WTC11 (cell line): ENCODE measurements around the gene SCAF4.

Experiments
- CTCF ChIP-seq: fragments of 200-600 bp; IDR thresholded peaks from 2 replicates; pipeline ENCODE4 v1.8.0; 2022; ENCODE audit warnings: antibody characterized with exemption
- E2F5 ChIP-seq: sonication (generic); formaldehyde crosslinking; IDR thresholded peaks from 2 replicates; pipeline ENCODE4 v1.8.1; 2022; ENCODE audit warnings: mild to moderate bottlenecking, moderate library complexity, missing genetic modification reagents
- IRF1 ChIP-seq: sonication (generic); formaldehyde crosslinking; IDR thresholded peaks from 2 replicates; pipeline ENCODE4 v1.8.0; 2023; ENCODE audit warnings: missing genetic modification reagents
- JUN ChIP-seq: sonication (generic); formaldehyde crosslinking; IDR thresholded peaks from 2 replicates; pipeline ENCODE4 v1.8.0; 2023; ENCODE audit warnings: mild to moderate bottlenecking, missing genetic modification reagents
- SP1 ChIP-seq: sonication (generic); formaldehyde crosslinking; conservative IDR thresholded peaks from 2 replicates; pipeline ENCODE4 v1.8.1; 2022; ENCODE audit warnings: missing genetic modification reagents

- no peak for TF ChIP-seq IRF1
- TF ChIP-seq SP1, result no peak
- no peak for TF ChIP-seq E2F5 (CRISPR knock-in tag)
- TF ChIP-seq CTCF, result no peak
- TF ChIP-seq JUN (CRISPR knock-in tag), result no peak
Measured at GRCh38 chr21:31728952-31729351, 3.0 kb downstream of the SCAF4 start.
